ENCODE data around the gene LIMS1. TPM values are rescaled to one million over a fixed set of nuclear protein-coding genes. Genes with fewer than 3 reads are reported as not detected.

LIMS1 gene
- total and polyA plus RNA-seq, 4 donors, result 48.0 to 111 (median 88.4) TPM

- H3K27ac ChIP-seq (ENCODE audit: low read depth in 1 of 2, low read length in 2 of 2), result no peak overlapping the region
- peaks cover 2% of the 10 kb centered on the region in 2 donors for H3K4me1 ChIP-seq (ENCODE audit: control insufficient read depth in 1 of 2, insufficient read depth in 2 of 2, low read length in 2 of 2)
- no peaks in the 10 kb centered on the region for H3K9me3 ChIP-seq (ENCODE audit: control insufficient read depth, low read length)
- DNase-seq (no peak), ATAC-seq (ENCODE audit: low FRiP score) (no peak)
- H3K4me3 ChIP-seq (ENCODE audit: low read length in 2 of 2), result no peak overlapping the region
- WGBS, 2 donors, result 91% methylated on average over 5 of the region's 5 CpGs
- intact Hi-C loops (cut with DNase I), result no loop called here
- no peaks in the 10 kb centered on the region for H3K27me3 ChIP-seq (ENCODE audit: control insufficient read depth in 1 of 2, insufficient read depth in 2 of 2, low read length in 1 of 2)
- H3K36me3 ChIP-seq (ENCODE audit: control insufficient read depth in 1 of 2, insufficient read depth in 2 of 2, low read length in 1 of 2), result no peaks in the 10 kb centered on the region
Measured at GRCh38 chr2:108625186-108625827, 91.0 kb downstream of the LIMS1 start.

GRCh38 chr2:108625828-108626195, 91.5 kb downstream of the LIMS1 start:
- Histone ChIP-seq H3K36me3 (ENCODE audit: control insufficient read depth in 1 of 2, insufficient read depth in 2 of 2, low read length in 1 of 2) (no peaks in the 10 kb centered on the region), H3K4me3 (ENCODE audit: low read length in 2 of 2) (no peak overlapping the region), H3K4me1 (ENCODE audit: control insufficient read depth in 1 of 2, insufficient read depth in 2 of 2, low read length in 2 of 2) (peaks cover 2% of the 10 kb centered on the region in 2 donors), H3K27ac (ENCODE audit: low read depth in 1 of 2, low read length in 2 of 2) (no peak overlapping the region), H3K9me3 (ENCODE audit: control insufficient read depth, low read length) (no peaks in the 10 kb centered on the region), H3K27me3 (ENCODE audit: control insufficient read depth in 1 of 2, insufficient read depth in 2 of 2, low read length in 1 of 2) (no peaks in the 10 kb centered on the region)
- 42 to 60% methylated on average over 2 of the region's 2 CpGs for WGBS, 2 donors
- DNase-seq (no peak), ATAC-seq (ENCODE audit: low FRiP score) (no peak)
- intact Hi-C loops (cut with DNase I), result no loop called here

DNA sequence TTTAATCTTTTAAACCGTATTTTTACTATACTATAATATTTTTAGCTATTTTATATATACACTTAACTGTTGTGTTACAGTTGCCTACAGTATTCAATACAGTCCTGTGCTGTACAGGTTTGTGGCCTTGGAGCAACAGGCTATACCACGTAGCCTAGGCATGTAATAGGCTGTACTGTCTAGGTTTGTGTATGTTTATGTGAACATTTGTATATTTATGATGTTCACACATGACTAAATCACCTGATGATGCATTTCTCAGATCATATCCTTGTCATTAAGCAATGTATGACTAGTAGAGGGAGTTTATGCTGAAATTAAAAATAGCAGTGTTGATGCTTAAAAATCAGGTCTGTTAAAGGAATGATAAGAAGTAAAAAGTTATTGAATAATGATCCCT, 92.7 kb downstream of the LIMS1 start:
- WGBS, 2 donors, result 69 to 83% methylated on average over 2 of the region's 2 CpGs
- Histone ChIP-seq H3K36me3 (ENCODE audit: control insufficient read depth in 1 of 2, insufficient read depth in 2 of 2, low read length in 1 of 2) (no peaks in the 10 kb centered on the region), H3K4me1 (ENCODE audit: control insufficient read depth in 1 of 2, insufficient read depth in 2 of 2, low read length in 2 of 2) (peaks cover 2% of the 10 kb centered on the region in 2 donors), H3K9me3 (ENCODE audit: control insufficient read depth, low read length) (no peaks in the 10 kb centered on the region), H3K4me3 (ENCODE audit: low read length in 2 of 2) (no peak overlapping the region), H3K27ac (ENCODE audit: low read depth in 1 of 2, low read length in 2 of 2) (no peak overlapping the region), H3K27me3 (ENCODE audit: control insufficient read depth in 1 of 2, insufficient read depth in 2 of 2, low read length in 1 of 2) (no peaks in the 10 kb centered on the region)
- DNase-seq (no peak), ATAC-seq (ENCODE audit: low FRiP score) (no peak)
- intact Hi-C loops (cut with DNase I), result no loop called here

DNA sequence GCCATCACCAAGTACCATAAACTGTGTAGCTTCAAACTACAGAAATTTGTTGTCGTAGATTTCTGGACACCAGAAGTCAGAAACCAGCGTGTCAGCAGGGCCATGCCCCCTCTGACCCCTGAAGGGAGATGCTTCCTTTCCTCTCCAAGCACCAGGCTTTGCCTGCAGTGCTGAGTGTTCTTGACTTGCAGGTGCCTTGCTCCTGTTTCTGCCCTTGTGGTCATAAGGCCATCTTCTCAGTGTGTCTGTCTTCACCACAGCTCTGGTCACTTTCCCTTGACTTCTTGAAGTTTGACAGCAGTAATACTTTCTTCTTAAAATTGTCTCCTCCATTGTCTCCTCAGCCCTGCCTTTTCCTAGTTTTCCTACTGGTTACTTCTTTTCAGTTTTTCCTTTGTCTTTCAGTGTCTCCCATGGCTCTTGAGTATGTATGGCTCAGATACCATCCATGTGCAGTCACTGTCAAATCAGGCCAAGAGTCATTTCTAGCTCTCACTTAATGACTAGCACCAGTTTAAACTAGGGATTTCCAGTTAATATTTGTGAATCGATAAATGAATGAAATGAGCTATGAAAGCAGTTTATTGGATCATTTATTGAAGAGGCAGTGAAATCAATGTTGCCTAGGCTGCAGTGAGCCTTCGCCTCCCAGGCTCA, 93.8 kb downstream of the LIMS1 start:
- DNase-seq (no peak), ATAC-seq (ENCODE audit: low FRiP score) (no peak)
- no peaks in the 10 kb centered on the region for H3K27me3 ChIP-seq (ENCODE audit: control insufficient read depth in 1 of 2, insufficient read depth in 2 of 2, low read length in 1 of 2)
- no peak overlapping the region for H3K27ac ChIP-seq (ENCODE audit: low read depth in 1 of 2, low read length in 2 of 2)
- WGBS, 2 donors, result 91 to 95% methylated on average over 4 of the region's 4 CpGs
- intact Hi-C loops (cut with DNase I), result no loop called here
- no peak overlapping the region for H3K4me3 ChIP-seq (ENCODE audit: low read length in 2 of 2)
- H3K9me3 ChIP-seq (ENCODE audit: control insufficient read depth, low read length), result no peaks in the 10 kb centered on the region
- peaks cover 2% of the 10 kb centered on the region in 2 donors for H3K4me1 ChIP-seq (ENCODE audit: control insufficient read depth in 1 of 2, insufficient read depth in 2 of 2, low read length in 2 of 2)
- H3K36me3 ChIP-seq (ENCODE audit: control insufficient read depth in 1 of 2, insufficient read depth in 2 of 2, low read length in 1 of 2), result no peaks in the 10 kb centered on the region

DNA sequence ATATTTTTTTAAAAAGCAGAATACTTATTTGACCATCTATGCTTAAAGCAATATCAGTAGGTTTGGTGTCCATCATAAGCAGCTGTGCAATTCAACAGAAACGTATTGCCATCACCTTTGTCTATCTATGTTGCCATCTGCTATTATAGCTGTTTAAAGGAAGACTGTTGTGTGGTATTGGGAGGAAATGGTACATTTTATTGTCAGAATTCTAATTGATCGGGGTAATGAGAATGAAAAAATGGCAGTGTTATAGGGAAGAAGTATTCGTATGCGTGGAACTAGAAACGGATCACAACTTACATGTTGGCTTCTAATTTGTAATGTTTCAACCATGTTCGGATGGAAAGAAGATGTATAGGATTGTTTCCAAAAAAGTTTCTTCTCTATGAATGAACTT, 94.7 kb downstream of the LIMS1 start:
- no peaks in the 10 kb centered on the region for H3K27me3 ChIP-seq (ENCODE audit: control insufficient read depth in 1 of 2, insufficient read depth in 2 of 2, low read length in 1 of 2)
- intact Hi-C loops (cut with DNase I), result no loop called here
- no peak overlapping the region for H3K4me3 ChIP-seq (ENCODE audit: low read length in 2 of 2)
- ATAC-seq (ENCODE audit: low FRiP score), result no peak
- no peaks in the 10 kb centered on the region for H3K36me3 ChIP-seq (ENCODE audit: control insufficient read depth in 1 of 2, insufficient read depth in 2 of 2, low read length in 1 of 2)
- H3K9me3 ChIP-seq (ENCODE audit: control insufficient read depth, low read length), result no peaks in the 10 kb centered on the region
- peaks cover 2 to 7% of the 10 kb centered on the region in 2 donors for H3K4me1 ChIP-seq (ENCODE audit: control insufficient read depth in 1 of 2, insufficient read depth in 2 of 2, low read length in 2 of 2)
- WGBS, 2 donors, result 94 to 97% methylated on average over 6 of the region's 6 CpGs
- no peak overlapping the region for H3K27ac ChIP-seq (ENCODE audit: low read depth in 1 of 2, low read length in 2 of 2)
- no peak for DNase-seq

GRCh38 chr2:108629417-108629816, 95.1 kb downstream of the LIMS1 start:
- WGBS, 2 donors, result 86 to 93% methylated on average over 1 of the region's 1 CpG
- peaks cover 4 to 7% of the 10 kb centered on the region in 2 donors for H3K4me1 ChIP-seq (ENCODE audit: control insufficient read depth in 1 of 2, insufficient read depth in 2 of 2, low read length in 2 of 2)
- intact Hi-C loops (cut with DNase I), result no loop called here
- ATAC-seq (ENCODE audit: low FRiP score) (no peak), DNase-seq (no peak)
- no peaks in the 10 kb centered on the region for H3K9me3 ChIP-seq (ENCODE audit: control insufficient read depth, low read length)
- H3K36me3 ChIP-seq (ENCODE audit: control insufficient read depth in 1 of 2, insufficient read depth in 2 of 2, low read length in 1 of 2), result no peaks in the 10 kb centered on the region
- H3K27ac ChIP-seq (ENCODE audit: low read depth in 1 of 2, low read length in 2 of 2), result no peak overlapping the region
- no peak overlapping the region for H3K4me3 ChIP-seq (ENCODE audit: low read length in 2 of 2)
- H3K27me3 ChIP-seq (ENCODE audit: control insufficient read depth in 1 of 2, insufficient read depth in 2 of 2, low read length in 1 of 2), result no peaks in the 10 kb centered on the region

- no peaks in the 10 kb centered on the region for H3K27me3 ChIP-seq (ENCODE audit: control insufficient read depth in 1 of 2, insufficient read depth in 2 of 2, low read length in 1 of 2)
- no peak overlapping the region for H3K4me3 ChIP-seq (ENCODE audit: low read length in 2 of 2)
- no peaks in the 10 kb centered on the region for H3K9me3 ChIP-seq (ENCODE audit: control insufficient read depth, low read length)
- H3K36me3 ChIP-seq (ENCODE audit: control insufficient read depth in 1 of 2, insufficient read depth in 2 of 2, low read length in 1 of 2), result no peaks in the 10 kb centered on the region
- WGBS, 2 donors, result 83% methylated on average over 5 of the region's 5 CpGs
- DNase-seq (no peak), ATAC-seq (ENCODE audit: low FRiP score) (no peak)
- H3K4me1 ChIP-seq (ENCODE audit: control insufficient read depth in 1 of 2, insufficient read depth in 2 of 2, low read length in 2 of 2), result peaks cover 4 to 7% of the 10 kb centered on the region in 2 donors
- no peak overlapping the region for H3K27ac ChIP-seq (ENCODE audit: low read depth in 1 of 2, low read length in 2 of 2)
- intact Hi-C loops (cut with DNase I), result no loop called here
Measured at GRCh38 chr2:108630567-108631405, 96.5 kb downstream of the LIMS1 start.

- Histone ChIP-seq H3K27ac (ENCODE audit: low read depth in 1 of 2, low read length in 2 of 2) (no peak overlapping the region), H3K4me3 (ENCODE audit: low read length in 2 of 2) (no peak overlapping the region), H3K9me3 (ENCODE audit: control insufficient read depth, low read length) (no peaks in the 10 kb centered on the region), H3K27me3 (ENCODE audit: control insufficient read depth in 1 of 2, insufficient read depth in 2 of 2, low read length in 1 of 2) (no peaks in the 10 kb centered on the region), H3K36me3 (ENCODE audit: control insufficient read depth in 1 of 2, insufficient read depth in 2 of 2, low read length in 1 of 2) (no peaks in the 10 kb centered on the region), H3K4me1 (ENCODE audit: control insufficient read depth in 1 of 2, insufficient read depth in 2 of 2, low read length in 2 of 2) (peaks cover 4 to 5% of the 10 kb centered on the region in 2 donors)
- 79 to 82% methylated on average over 5 of the region's 5 CpGs for WGBS, 2 donors
- no peak for ATAC-seq (ENCODE audit: low FRiP score)
- DNase-seq, result no peak
- intact Hi-C loops (cut with DNase I), result no loop called here
Measured at GRCh38 chr2:108632332-108633160, 98.3 kb downstream of the LIMS1 start.
